Activated CD4-positive, CD25-positive, alpha-beta regulatory T cell treated with anti-CD3 and anti-CD28 coated beads, Interleukin-2, amount 50 U/mL, for 16 hours (primary cell): Measurements from ENCODE around the gene SH3RF3.

Source experiments
- DNase-seq: peaks from one replicate; pipeline ENCODE4 v3.0.0-alpha.2; 2020; ENCODE audit warnings: low read depth, low spot score

SH3RF3 gene

GRCh38 chr2:109452318-109453305 lies 323.6 kb downstream of the SH3RF3 start:
- DNase-seq, result no peak

GRCh38 chr2:109453371-109453995 lies 324.5 kb downstream of the SH3RF3 start:
- no peak for DNase-seq

- DNase-seq, result no peak
These were observed 325.3 kb downstream of the SH3RF3 start for GRCh38 chr2:109454304-109454703.

GRCh38 chr2:109454765-109455394 lies 325.9 kb downstream of the SH3RF3 start:
- DNase-seq, result no peak

- no peak for DNase-seq
These were observed 327.0 kb downstream of the SH3RF3 start for GRCh38 chr2:109455731-109456691.

GRCh38 chr2:109456776-109457175 lies 327.8 kb downstream of the SH3RF3 start:
- DNase-seq, result no peak

GRCh38 chr2:109457366-109457765 lies 328.4 kb downstream of the SH3RF3 start:
- no peak for DNase-seq

GRCh38 chr2:109457794-109458193 lies 328.8 kb downstream of the SH3RF3 start:
- no peak for DNase-seq

- DNase-seq, result no peak
These were observed 329.5 kb downstream of the SH3RF3 start for GRCh38 chr2:109458512-109458911.

GRCh38 chr2:109459485-109459884 lies 330.5 kb downstream of the SH3RF3 start:
- no peak for DNase-seq

GRCh38 chr2:109460553-109461324 lies 331.7 kb downstream of the SH3RF3 start:
- no peak for DNase-seq

GRCh38 chr2:109463236-109463635 lies 334.2 kb downstream of the SH3RF3 start:
- no peak for DNase-seq

- DNase-seq, result no peak
These were observed 334.9 kb downstream of the SH3RF3 start for GRCh38 chr2:109463891-109464290.

- no peak for DNase-seq
These were observed 337.9 kb downstream of the SH3RF3 start for GRCh38 chr2:109466674-109467575.

GRCh38 chr2:109467701-109468100 lies 338.7 kb downstream of the SH3RF3 start:
- DNase-seq, result no peak

GRCh38 chr2:109468893-109469292 lies 339.9 kb downstream of the SH3RF3 start:
- DNase-seq, result no peak

- DNase-seq, result no peak
These were observed 342.7 kb downstream of the SH3RF3 start for GRCh38 chr2:109471658-109472057.

GRCh38 chr2:109472331-109472959 lies 343.4 kb downstream of the SH3RF3 start:
- no peak for DNase-seq

- no peak for DNase-seq
These were observed 344.0 kb downstream of the SH3RF3 start for GRCh38 chr2:109472974-109473373.
